Stimulated activated CD4-positive, alpha-beta T cell treated with anti-CD3 and anti-CD28 coated beads, Interleukin-15, amount 100 ng/mL, for 48 hours (primary cell): ENCODE measurements around the gene SEC22A.
A peak's percentile ranks its signal among the peaks of the same experiment; 100 is the strongest.

ENCODE experiments used
- DNase-seq, 2 donors: peaks; one replicate each; pipeline ENCODE4 v3.0.0-alpha.2; 2020; ENCODE audit warnings: low read depth in 2 of 2

Gene SEC22A

GRCh38 chr3:123201557-123202427 is at the start of gene SEC22A:
SEC22A (plus strand) TSS chr3:123201943; CDS start chr3:123209218, 7,275 bp downstream.
- peak; percentile 91 for DNase-seq

GRCh38 chr3:123152687-123153086 is 49.1 kb upstream of the SEC22A start:
- no peak for DNase-seq

GRCh38 chr3:123153125-123154019 is 48.4 kb upstream of the SEC22A start:
- no peak for DNase-seq

GRCh38 chr3:123154020-123154985 is 47.4 kb upstream of the SEC22A start:
- no peak for DNase-seq

- no peak for DNase-seq
Observed at GRCh38 chr3:123155471-123156011, 46.2 kb upstream of the SEC22A start.

- DNase-seq, result no peak
Observed at GRCh38 chr3:123156276-123156995, 45.3 kb upstream of the SEC22A start.

GRCh38 chr3:123157209-123157597 is 44.5 kb upstream of the SEC22A start:
- no peak for DNase-seq

- no peak for DNase-seq
Observed at GRCh38 chr3:123157598-123158287, 44.0 kb upstream of the SEC22A start.

- no peak for DNase-seq
Observed at GRCh38 chr3:123158330-123158729, 43.4 kb upstream of the SEC22A start.

- DNase-seq, result no peak
Observed at GRCh38 chr3:123158899-123159390, 42.8 kb upstream of the SEC22A start.

- no peak for DNase-seq
Observed at GRCh38 chr3:123159926-123160635, 41.7 kb upstream of the SEC22A start.

GRCh38 chr3:123161167-123161566 is 40.6 kb upstream of the SEC22A start:
- no peak for DNase-seq

- no peak for DNase-seq
Observed at GRCh38 chr3:123163141-123163540, 38.6 kb upstream of the SEC22A start.

- no peak for DNase-seq
Observed at GRCh38 chr3:123165163-123165562, 36.6 kb upstream of the SEC22A start.

- DNase-seq, result no peak
Observed at GRCh38 chr3:123167686-123168085, 34.1 kb upstream of the SEC22A start.

GRCh38 chr3:123168122-123168521 is 33.6 kb upstream of the SEC22A start:
- DNase-seq, result no peak

- DNase-seq, result no peak
Observed at GRCh38 chr3:123168605-123169004, 33.1 kb upstream of the SEC22A start.

GRCh38 chr3:123169492-123169929 is 32.2 kb upstream of the SEC22A start:
- no peak for DNase-seq

- DNase-seq, result no peak
Observed at GRCh38 chr3:123169930-123170329, 31.8 kb upstream of the SEC22A start.
